ENCODE measurements around the gene BEND6. TPM values are rescaled to one million over a fixed set of nuclear protein-coding genes. Genes with fewer than 3 reads are reported as not detected.
"Not testable (repeated sequence)": the region's sequence is repeated elsewhere in the genome, so short reads cannot be mapped to it uniquely, and the experiment has no call there.

BEND6 gene
- total RNA-seq, 1 donor from 2014 or later = 2.3 TPM

DNA sequence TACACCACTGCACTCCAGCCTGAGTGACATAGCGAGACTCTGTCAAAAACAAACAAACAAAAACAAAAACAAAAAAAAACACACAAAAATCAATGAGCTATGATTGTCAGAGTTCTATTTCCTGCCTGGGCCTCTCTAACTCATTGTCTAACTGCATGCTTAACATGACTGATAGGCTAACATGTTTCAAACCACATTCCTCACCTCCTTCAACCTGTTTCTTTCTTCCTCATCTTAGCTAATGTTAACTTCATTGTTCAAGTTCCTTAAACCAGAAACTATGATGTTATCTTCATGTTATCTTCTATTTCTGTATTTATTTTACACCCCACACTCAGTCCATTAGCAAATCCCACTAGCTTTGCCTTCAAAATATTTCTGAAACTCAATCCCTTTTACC, 41.5 kb downstream of the BEND6 start:
- Mint-ChIP-seq H3K27ac (ENCODE audit: unreplicated experiment) (no peak overlapping the region), H3K27me3 (ENCODE audit: low read depth) (no peaks in the 10 kb centered on the region), H3K4me1 (peaks cover 9% of the 10 kb centered on the region), H3K9me3 (no peaks in the 10 kb centered on the region), H3K36me3 (ENCODE audit: low read depth) (peaks cover 5% of the 10 kb centered on the region), H3K4me3 (no peak overlapping the region)
- TF ChIP-seq, protein P1, sequence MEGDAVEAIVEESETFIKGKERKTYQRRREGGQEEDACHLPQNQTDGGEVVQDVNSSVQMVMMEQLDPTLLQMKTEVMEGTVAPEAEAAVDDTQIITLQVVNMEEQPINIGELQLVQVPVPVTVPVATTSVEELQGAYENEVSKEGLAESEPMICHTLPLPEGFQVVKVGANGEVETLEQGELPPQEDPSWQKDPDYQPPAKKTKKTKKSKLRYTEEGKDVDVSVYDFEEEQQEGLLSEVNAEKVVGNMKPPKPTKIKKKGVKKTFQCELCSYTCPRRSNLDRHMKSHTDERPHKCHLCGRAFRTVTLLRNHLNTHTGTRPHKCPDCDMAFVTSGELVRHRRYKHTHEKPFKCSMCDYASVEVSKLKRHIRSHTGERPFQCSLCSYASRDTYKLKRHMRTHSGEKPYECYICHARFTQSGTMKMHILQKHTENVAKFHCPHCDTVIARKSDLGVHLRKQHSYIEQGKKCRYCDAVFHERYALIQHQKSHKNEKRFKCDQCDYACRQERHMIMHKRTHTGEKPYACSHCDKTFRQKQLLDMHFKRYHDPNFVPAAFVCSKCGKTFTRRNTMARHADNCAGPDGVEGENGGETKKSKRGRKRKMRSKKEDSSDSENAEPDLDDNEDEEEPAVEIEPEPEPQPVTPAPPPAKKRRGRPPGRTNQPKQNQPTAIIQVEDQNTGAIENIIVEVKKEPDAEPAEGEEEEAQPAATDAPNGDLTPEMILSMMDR (conservative IDR thresholded peaks at IDR 0.05) = no peak
- no peak for DNase-seq (ENCODE audit: low read depth, low spot score)

DNA sequence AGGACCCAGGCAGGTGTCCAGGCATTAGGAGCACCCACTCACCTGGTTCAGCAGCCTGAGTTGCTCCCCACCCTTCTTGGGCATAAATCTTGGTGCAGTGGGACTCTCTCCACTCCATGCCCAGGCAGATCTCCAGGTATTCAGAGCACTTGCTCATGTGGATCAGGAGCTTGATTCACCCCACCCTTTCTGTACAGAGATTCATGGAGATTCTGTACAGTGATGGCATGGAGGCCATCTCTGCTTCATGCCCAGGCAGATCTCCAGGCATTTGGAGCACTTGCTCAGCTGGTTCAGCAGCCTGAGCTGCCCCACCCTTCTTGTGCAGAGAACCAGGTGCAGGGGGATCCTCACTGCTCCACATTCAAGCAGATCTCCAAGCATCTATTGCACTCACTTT, 44.1 kb downstream of the BEND6 start:
- H3K4me1 Mint-ChIP-seq = no peaks in the 10 kb centered on the region
- TF ChIP-seq, protein P1 (conservative IDR thresholded peaks at IDR 0.05) = no peak
- H3K9me3 Mint-ChIP-seq = no peaks in the 10 kb centered on the region
- no peak for DNase-seq (ENCODE audit: low read depth, low spot score)
- H3K4me3 Mint-ChIP-seq = no peak overlapping the region
- peaks cover 5% of the 10 kb centered on the region for H3K36me3 Mint-ChIP-seq (ENCODE audit: low read depth)
- H3K27me3 Mint-ChIP-seq (ENCODE audit: low read depth) = no peaks in the 10 kb centered on the region
- H3K27ac Mint-ChIP-seq (ENCODE audit: unreplicated experiment) = no peak overlapping the region

DNA sequence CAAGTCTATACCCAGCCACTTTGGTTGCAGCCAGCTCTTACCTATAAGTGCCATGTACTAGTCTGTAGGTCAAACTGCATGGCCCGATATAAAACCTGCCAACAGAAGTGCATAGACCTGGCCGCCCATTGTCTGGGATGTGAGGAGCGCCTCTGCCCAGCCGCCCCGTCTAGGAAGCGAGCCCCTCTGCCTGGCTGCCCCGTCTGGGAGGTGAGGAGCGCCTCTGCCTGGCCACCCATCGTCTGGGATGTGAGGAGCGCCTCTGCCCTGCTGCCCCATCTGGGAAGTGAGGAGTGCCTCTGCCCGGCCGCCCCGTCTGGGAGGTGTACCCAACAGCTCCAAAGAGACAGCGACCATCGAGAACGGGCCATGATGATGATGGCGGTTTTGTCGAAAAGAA, 44.8 kb downstream of the BEND6 start:
- H3K27ac Mint-ChIP-seq (ENCODE audit: unreplicated experiment); H3K4me3 Mint-ChIP-seq; H3K27me3 Mint-ChIP-seq (ENCODE audit: low read depth): not testable (repeated sequence)

DNA sequence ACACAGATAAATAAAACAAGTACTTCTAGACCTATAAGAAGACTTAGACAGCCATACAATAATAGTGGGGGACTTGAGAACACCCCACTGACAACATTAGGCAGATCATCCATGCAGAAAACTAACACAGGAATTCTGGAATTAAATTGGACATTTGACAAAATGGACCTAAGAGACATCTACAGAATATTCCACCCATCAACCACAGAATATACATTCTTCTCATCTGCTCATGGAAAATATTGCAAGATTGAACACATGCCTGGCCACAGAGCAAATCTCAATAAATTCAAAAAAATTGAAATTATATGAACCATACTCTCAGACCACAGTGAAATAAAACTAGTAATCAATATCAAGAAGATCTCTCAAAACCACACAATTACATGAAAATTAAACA, 47.3 kb downstream of the BEND6 start:
- Mint-ChIP-seq H3K4me3 (no peak overlapping the region), H3K27me3 (ENCODE audit: low read depth) (no peaks in the 10 kb centered on the region)

More for the DNA sequence above, 44.8 kb downstream of the BEND6 start:
- H3K36me3 Mint-ChIP-seq (ENCODE audit: low read depth); DNase-seq (ENCODE audit: low read depth, low spot score); H3K9me3 Mint-ChIP-seq; H3K4me1 Mint-ChIP-seq: not testable (repeated sequence)

DNA sequence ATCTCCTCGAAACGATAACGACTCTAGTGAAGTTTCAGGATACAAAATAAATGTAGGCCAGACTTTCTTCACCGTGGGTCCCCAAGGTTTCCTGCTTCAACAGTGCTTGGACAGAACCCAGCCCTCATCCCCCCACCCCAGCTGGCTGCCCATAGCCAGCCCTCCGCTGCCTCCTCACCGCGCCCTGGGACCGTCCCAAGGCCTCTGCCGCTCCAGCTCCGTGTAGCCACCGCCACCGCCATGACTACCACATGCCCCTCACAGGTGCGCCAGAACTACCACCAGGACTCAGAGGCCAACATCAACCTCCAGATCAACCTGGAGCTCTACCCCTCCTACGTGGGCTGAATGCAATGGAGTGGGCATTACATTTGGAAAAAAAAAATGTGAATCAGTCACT, 49.4 kb downstream of the BEND6 start:
- Mint-ChIP-seq H3K27me3 (ENCODE audit: low read depth) (no peaks in the 10 kb centered on the region), H3K36me3 (ENCODE audit: low read depth) (no peaks in the 10 kb centered on the region), H3K4me1 (no peaks in the 10 kb centered on the region), H3K4me3 (no peak overlapping the region), H3K9me3 (peaks cover 2% of the 10 kb centered on the region), H3K27ac (ENCODE audit: unreplicated experiment) (no peak overlapping the region)
- no peak for DNase-seq (ENCODE audit: low read depth, low spot score)
- TF ChIP-seq, protein P1 (conservative IDR thresholded peaks at IDR 0.05) = no peak

More for the DNA sequence above, 47.3 kb downstream of the BEND6 start:
- DNase-seq (ENCODE audit: low read depth, low spot score) = no peak
- peaks cover 2% of the 10 kb centered on the region for H3K9me3 Mint-ChIP-seq
- TF ChIP-seq, protein P1 (conservative IDR thresholded peaks at IDR 0.05) = no peak
- no peaks in the 10 kb centered on the region for H3K4me1 Mint-ChIP-seq
- H3K27ac Mint-ChIP-seq (ENCODE audit: unreplicated experiment) = no peak overlapping the region
- H3K36me3 Mint-ChIP-seq (ENCODE audit: low read depth) = peaks cover 5% of the 10 kb centered on the region

DNA sequence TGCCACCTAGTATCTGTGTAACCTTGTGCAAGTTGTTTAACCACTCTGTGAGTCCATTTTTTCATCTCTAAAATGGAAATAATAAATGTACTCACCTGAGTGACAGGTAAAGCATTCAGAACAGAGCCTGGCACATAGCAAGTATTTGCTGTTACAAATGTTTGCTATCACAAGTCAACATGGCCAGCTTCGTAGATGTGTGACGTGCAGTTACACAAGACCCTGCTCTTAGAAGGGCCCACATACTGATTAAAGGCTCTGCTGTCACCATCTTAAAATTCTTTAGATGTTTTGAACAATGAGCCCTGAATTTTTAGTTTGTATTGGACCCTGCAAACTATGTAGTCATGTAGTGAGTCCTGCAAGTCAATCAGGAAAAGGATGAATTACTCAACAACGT, 51.2 kb downstream of the BEND6 start:
- Mint-ChIP-seq H3K27ac (ENCODE audit: unreplicated experiment) (no peak overlapping the region), H3K27me3 (ENCODE audit: low read depth) (no peaks in the 10 kb centered on the region), H3K9me3 (peaks cover 2% of the 10 kb centered on the region), H3K4me1 (no peaks in the 10 kb centered on the region), H3K4me3 (no peak overlapping the region), H3K36me3 (ENCODE audit: low read depth) (no peaks in the 10 kb centered on the region)
- no peak for DNase-seq (ENCODE audit: low read depth, low spot score)
- TF ChIP-seq, protein P1 (conservative IDR thresholded peaks at IDR 0.05) = no peak

DNA sequence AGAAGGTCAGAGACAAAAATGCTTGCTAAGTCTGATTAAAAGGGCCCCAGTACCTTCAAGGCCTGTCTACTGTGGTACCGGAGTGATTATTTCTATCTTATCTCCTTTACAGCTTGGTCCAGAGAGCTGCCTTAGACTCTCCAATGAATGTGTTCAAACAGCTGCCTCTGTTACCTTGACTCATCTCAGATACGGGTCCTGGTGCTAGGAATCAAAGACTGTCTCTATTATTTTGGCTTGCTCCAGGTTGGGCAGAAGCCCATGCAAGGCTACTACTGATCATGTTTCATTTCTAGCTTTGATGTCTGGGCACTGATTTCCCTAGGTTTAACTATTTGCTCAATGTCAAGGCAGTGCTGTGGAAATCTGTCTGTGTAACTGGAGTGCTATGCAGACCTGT, 53.2 kb downstream of the BEND6 start:
- not testable (repeated sequence) for H3K36me3 Mint-ChIP-seq (ENCODE audit: low read depth); H3K27me3 Mint-ChIP-seq (ENCODE audit: low read depth); H3K27ac Mint-ChIP-seq (ENCODE audit: unreplicated experiment); DNase-seq (ENCODE audit: low read depth, low spot score); H3K9me3 Mint-ChIP-seq; H3K4me1 Mint-ChIP-seq; H3K4me3 Mint-ChIP-seq
